NB4 (cell line): ENCODE measurements around the gene CACUL1.

Experiments
- DNase-seq: peaks from one replicate; pipeline ENCODE4 v3.0.0; 2010; ENCODE audit warnings: low read depth
- H3K4me3 ChIP-seq: one replicate; pipeline ENCODE4 v1.5.1; 2011; ENCODE audit warnings: mild to moderate bottlenecking, low read depth, low read length, moderate library complexity
- CTCF ChIP-seq: IDR thresholded peaks from one replicate; pipeline ENCODE4 v1.5.1; 2012; ENCODE audit warnings: low read depth, low read length
- MAX ChIP-seq: IDR thresholded peaks from 2 replicates; pipeline ENCODE4 v1.6.1; 2011; ENCODE audit warnings: low read depth, low read length
- MYC ChIP-seq: IDR thresholded peaks from 2 replicates; pipeline ENCODE4 v1.6.1; 2011; ENCODE audit warnings: low read depth, low read length
- POLR2A ChIP-seq: IDR thresholded peaks from 2 replicates; pipeline ENCODE4 v1.6.1; 2011; ENCODE audit warnings: mild to moderate bottlenecking; ENCODE audit not compliant: insufficient read length; ENCODE audit errors: extremely low read depth

CACUL1 gene

GRCh38 chr10:118629211-118629610 is 125.6 kb downstream of the CACUL1 start:
- TF ChIP-seq MYC = no peak
- TF ChIP-seq CTCF = no peak
- TF ChIP-seq POLR2A = no peak
- no peak for TF ChIP-seq MAX
- no peak overlapping the region for H3K4me3 ChIP-seq
- DNase-seq = no peak

GRCh38 chr10:118628397-118628796 is 126.4 kb downstream of the CACUL1 start:
- no peak overlapping the region for H3K4me3 ChIP-seq
- TF ChIP-seq MAX = no peak
- no peak for DNase-seq

- H3K4me3 ChIP-seq = no peak overlapping the region
- no peak for TF ChIP-seq POLR2A
- peak; percentile 62 for TF ChIP-seq CTCF
- peak; percentile 17 for DNase-seq
Measured at GRCh38 chr10:118626953-118627352, 127.8 kb downstream of the CACUL1 start.
